Measurements from ENCODE around the gene STC2.
A peak's percentile ranks its signal among the peaks of the same experiment; 100 is the strongest.
"Not testable (repeated sequence)": the region's sequence is repeated elsewhere in the genome, so short reads cannot be mapped to it uniquely, and the experiment has no call there.

Gene STC2

GRCh38 chr5:173294673-173295320 lies 33.4 kb downstream of the STC2 start:
- DNase-seq (ENCODE audit: low spot score): no peak

DNA sequence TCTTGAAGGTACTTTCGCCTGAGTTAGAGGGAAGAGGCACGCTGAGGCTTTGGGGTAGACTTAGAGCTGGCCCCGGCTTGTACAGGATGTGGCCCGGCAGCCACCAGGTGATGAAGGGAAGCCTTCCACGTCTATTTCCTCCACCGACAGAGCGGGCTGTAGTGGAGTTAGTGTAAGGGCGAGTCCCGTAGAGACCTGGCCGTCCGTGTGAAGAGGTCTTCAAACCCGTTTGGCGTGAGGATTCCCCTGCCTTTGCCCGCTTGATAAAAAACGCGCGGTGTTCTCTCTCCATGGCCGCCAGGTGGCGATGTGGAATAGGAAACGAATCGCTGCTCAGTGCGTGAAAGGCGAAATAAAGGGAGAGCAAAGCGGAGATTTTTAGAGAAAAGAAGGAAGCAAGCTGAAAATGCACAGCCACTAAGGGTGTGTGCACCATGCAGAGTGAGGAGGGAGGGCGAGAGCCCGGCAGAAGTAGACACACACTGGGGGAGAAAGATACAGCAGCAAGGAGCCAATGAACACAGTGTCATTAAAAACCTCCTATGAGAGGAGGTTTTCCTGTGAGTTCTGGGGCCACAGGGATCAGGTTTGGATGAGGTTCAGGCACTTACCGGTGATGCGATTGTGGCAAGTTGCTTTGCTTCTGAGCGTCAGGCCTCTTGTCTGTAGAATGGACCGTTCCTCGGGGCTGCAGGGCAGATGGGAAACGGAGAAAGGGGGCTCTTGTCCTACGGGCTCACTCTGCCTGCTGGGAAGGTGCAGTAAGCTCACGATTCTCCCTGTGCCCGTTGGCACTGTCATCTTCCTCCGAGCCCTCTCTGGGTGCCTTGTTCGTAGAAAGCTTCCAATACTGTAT lies 34.2 kb downstream of the STC2 start:
- peak; percentile 65 for DNase-seq (ENCODE audit: low spot score)

DNA sequence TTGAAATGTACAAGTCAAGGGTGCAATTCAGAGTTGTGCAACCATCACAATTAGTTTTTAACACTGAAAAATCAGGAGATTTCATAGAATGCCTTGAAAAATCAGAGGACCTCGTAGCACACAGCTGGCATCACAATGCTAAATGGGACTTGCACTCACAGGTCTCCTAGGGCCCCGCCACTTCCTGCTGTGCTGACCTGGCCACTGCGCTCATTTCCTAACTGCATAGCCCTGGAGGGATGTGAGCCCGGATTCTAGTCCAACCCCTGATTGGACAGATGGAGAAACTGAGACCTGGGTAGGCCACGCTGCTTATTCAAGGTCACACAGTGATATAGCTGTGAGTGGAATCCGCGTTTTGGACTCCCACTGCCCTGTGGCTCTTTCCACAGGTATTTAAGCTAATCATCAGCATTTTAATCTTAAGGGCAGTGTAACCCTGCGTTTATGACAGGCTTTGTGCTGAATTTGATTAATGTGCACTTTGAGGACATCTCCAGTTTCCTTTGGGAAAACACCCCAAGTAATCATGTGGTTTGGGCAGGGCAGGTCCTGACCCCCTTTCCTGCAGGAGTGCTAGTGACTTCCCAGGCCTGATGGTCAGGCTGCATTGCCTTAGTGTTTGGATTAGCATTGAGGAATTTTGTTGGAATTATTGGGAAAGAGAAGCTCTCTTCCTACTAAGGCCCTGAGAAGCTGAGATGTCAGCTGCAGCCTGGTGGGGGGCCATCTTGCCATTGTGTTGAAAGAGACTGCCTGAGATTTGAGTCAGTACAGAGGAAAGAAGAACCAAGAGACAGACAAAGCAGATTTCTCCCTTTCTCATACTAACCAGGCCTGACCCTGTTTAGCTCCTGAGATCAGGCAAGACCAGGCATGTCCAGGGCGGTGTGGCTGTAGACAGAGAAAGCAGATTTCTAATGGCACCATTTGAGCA lies 36.2 kb downstream of the STC2 start:
- no peak for DNase-seq (ENCODE audit: low spot score)

GRCh38 chr5:173290477-173291131 lies 37.6 kb downstream of the STC2 start:
- no peak for DNase-seq (ENCODE audit: low spot score)

DNA sequence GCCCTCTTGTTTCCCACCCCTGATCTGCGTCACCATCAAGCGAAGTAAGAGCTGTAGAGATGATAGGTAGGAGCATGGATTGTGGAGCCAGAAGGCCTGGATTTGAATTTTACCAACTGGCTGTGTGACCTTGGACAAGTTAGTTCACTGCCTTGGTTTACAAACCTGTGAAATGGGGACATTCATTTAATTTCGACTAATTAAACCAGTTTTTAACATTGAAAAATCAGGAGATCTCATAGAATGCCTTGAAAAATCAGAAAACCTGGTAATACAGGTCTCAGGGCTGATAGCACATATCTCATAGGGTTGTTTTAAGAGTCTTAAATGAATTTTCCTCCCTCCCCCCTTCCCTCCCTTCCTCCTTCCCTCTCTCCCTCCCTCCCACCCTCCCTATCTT lies 38.8 kb downstream of the STC2 start:
- no peak for DNase-seq (ENCODE audit: low spot score)

DNA sequence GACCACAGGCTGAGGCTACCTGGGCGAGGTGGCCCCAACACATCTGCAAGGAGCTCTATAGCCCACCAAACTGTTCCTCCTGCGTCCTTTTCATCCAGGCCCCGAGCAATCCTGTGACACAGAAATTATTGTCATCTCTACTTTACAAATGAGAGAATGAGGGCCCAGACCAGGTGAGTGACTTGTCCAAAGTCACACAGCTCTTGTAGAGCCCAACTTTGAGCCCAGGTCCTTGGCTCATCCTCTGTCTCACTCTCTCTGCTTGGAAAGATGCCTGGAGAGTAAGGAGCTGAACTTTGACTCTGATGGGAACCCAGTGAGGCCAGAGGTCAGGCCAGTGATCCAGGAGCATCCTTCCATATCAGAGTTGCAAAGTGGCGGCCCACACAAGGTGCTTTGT lies 39.6 kb downstream of the STC2 start:
- no peak for DNase-seq (ENCODE audit: low spot score)

DNA sequence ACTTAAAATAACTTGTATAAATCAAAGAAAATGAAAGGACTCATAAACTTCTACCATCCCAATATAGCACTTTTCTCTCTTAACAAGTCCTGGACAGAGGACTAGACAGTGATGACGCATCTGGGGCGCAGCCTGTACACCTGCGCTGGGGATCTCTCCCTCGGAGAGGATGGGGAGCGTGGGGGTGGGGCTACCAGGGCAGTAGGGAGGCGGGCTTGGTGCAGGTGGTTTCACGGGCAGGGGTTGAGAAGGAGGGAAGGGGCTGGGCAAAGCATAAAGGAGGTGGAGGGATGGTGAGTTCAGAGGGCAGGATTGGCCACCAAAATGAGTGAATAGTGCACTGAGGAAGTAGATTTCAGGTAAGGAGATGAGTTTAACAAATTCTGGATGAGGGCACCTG lies 41.1 kb downstream of the STC2 start:
- no peak for DNase-seq (ENCODE audit: low spot score)

GRCh38 chr5:173284343-173284958 lies 43.8 kb downstream of the STC2 start:
- not testable (repeated sequence) for DNase-seq (ENCODE audit: low spot score)

GRCh38 chr5:173283318-173284288 lies 44.6 kb downstream of the STC2 start:
- peak; percentile 5 for DNase-seq (ENCODE audit: low spot score)

- DNase-seq (ENCODE audit: low spot score): no peak
Observed at GRCh38 chr5:173282916-173283315, 45.3 kb downstream of the STC2 start.

GRCh38 chr5:173281910-173282309 lies 46.3 kb downstream of the STC2 start:
- no peak for DNase-seq (ENCODE audit: low spot score)

GRCh38 chr5:173279166-173279565 lies 49.0 kb downstream of the STC2 start:
- DNase-seq (ENCODE audit: low spot score): no peak

- no peak for DNase-seq (ENCODE audit: low spot score)
Observed at GRCh38 chr5:173278641-173279040, 49.6 kb downstream of the STC2 start.

GRCh38 chr5:173278172-173278571 lies 50.0 kb downstream of the STC2 start:
- DNase-seq (ENCODE audit: low spot score): no peak

DNA sequence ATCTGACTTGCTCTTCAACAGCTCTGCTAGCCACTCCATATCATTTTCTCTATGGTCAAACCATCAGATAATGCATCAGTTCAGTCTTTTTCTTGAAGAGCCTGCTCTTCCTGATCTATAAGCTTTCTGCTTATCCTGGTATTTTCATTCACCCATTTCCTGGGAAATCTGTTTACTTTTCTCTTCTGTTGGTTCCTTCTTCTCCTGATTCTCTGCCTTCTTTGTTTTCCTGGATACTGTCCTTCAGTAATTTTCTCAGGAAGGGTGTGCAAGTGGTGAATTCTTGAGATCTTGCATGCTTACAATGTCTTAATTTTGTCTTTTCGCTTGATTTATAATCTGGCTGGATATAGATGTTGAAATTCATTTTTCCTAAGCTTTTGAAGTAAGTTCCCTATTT lies 53.4 kb downstream of the STC2 start:
- DNase-seq (ENCODE audit: low spot score): no peak

- DNase-seq (ENCODE audit: low spot score): no peak
Observed at GRCh38 chr5:173271419-173271818, 56.8 kb downstream of the STC2 start.

DNA sequence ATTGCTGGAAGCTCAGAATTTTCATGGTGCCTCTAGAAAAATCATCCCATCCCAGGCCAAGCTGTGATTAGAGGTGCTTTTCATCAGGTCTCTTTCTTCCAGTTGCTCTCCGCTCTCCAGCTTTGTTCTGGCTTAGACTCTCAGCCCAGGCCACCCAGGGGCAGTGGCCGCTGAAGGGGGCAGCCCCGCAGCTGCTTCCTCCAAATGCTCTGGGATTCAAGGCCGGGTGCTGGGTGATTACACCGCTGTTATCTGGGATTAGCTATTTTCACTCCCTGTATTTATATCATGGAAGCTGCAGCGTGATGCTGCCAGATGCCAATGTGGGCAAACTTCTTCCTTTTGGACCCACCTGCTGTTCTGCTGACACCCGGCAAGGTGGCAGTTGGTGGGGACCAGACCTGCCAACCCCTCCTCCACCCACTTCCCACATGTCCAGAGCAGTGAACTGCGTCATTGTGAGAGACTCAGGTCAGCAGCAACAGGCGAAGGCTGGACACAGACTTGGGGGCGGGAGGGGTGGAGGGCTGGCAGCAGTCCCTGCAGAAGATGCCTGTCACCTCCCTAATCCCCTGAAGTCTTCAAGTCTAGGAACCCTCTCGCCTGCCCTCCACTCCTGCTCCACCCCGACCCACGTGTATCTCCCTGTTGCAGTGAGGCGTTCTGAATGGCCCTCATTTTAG lies 59.3 kb downstream of the STC2 start:
- DNase-seq (ENCODE audit: low spot score): no peak

GRCh38 chr5:173265433-173265832 lies 62.8 kb downstream of the STC2 start:
- no peak for DNase-seq (ENCODE audit: low spot score)
